A549 (cell line): ENCODE data around the gene NRBP1. TPM values are rescaled to one million over a fixed set of nuclear protein-coding genes. Genes with fewer than 3 reads are reported as not detected.

Source experiments
- ATAC-seq, 2 experiments: fragments of 200-7000 bp in 1 of 2; fragments of >200 bp in 1 of 2; cut with Nextera tagmentation in 1 of 2; cut with Tn5 transposase in 1 of 2; 3 replicates each; pipeline versions ENCODE4 v1.8.0 to v1.9.1; 2018 to 2020; ENCODE audit warnings: mild to moderate bottlenecking in 1 of 2, moderate library complexity in 1 of 2
- CTCF ChIA-PET: fragments of 300-600 bp; sonication (Branson Sonifier 250); formaldehyde crosslinking; extraction: SDS; loops from one replicate; lab custom pipeline; 2021; ENCODE audit warnings: antibody characterized with exemption, inconsistent platforms; lab: Yijun Ruan, JAX
- POLR2A ChIA-PET: fragments of 350-600 bp; formaldehyde crosslinking; extraction: SDS; loops from one replicate; lab custom pipeline; 2021; ENCODE audit warnings: antibody characterized with exemption, inconsistent platforms; lab: Yijun Ruan, JAX
- DNase-seq, 2 experiments: peaks; one replicate each; pipeline versions ENCODE4 v3.0.0 to v3.0.0-alpha.2; 2011 to 2016; ENCODE audit warnings: low read depth in 1 of 2, low spot score in 1 of 2
- FAIRE-seq: peaks from 2 replicates; lab custom pipeline; 2011; peaks lifted over from hg19 to GRCh38; lab: Jason Lieb, UNC
- H3K27ac ChIP-seq, 2 experiments: fragments of >200 bp; sonication (Bioruptor Twin); formaldehyde crosslinking; 3 replicates each; pipeline ENCODE4 v1.5.1; 2016 to 2017
- H3K4me1 ChIP-seq: fragments of >200 bp; sonication (Bioruptor Twin); formaldehyde crosslinking; 3 replicates; pipeline ENCODE4 v1.6.1; 2016
- H3K4me2 ChIP-seq: fragments of >200 bp; sonication (Bioruptor Twin); formaldehyde crosslinking; 3 replicates; pipeline ENCODE4 v1.6.1; 2016
- H3K4me3 ChIP-seq: fragments of >200 bp; sonication (Bioruptor Twin); formaldehyde crosslinking; 3 replicates; pipeline ENCODE4 v1.5.1; 2016
- H3K9me3 ChIP-seq: fragments of >200 bp; sonication (Bioruptor Twin); formaldehyde crosslinking; 3 replicates; pipeline ENCODE4 v1.6.1; 2016
- BCL3 ChIP-seq: fragments of >200 bp; sonication (Bioruptor Twin); formaldehyde crosslinking; IDR thresholded peaks from 3 replicates; pipeline ENCODE4 v1.6.1; 2016
- CBX8 ChIP-seq: fragments of 200-600 bp; sonication (generic); IDR thresholded peaks from 2 replicates; pipeline ENCODE4 v1.6.1; 2016
- CEBPB ChIP-seq, 2 experiments: fragments of >200 bp in 1 of 2; sonication (Bioruptor Twin) in 1 of 2; formaldehyde crosslinking in 1 of 2; IDR thresholded peaks; 2 replicates each; pipeline ENCODE4 v1.6.1; 2012 to 2016
- CHD4 ChIP-seq: fragments of 200-600 bp; sonication (generic); IDR thresholded peaks from 2 replicates; pipeline ENCODE4 v1.6.1; 2016; ENCODE audit warnings: antibody characterized with exemption, mild to moderate bottlenecking, borderline replicate concordance
- EHF ChIP-seq: fragments of 250-450 bp; sonication (Bioruptor Pico); IDR thresholded peaks from 2 replicates; pipeline ENCODE4 v1.5.0; 2020; ENCODE audit warnings: mild to moderate bottlenecking
- EHMT2 ChIP-seq: fragments of 200-600 bp; sonication (generic); IDR thresholded peaks from 2 replicates; pipeline ENCODE4 v1.6.1; 2016; ENCODE audit warnings: antibody characterized with exemption, low read depth, mild to moderate bottlenecking, moderate library complexity
- ELK1 ChIP-seq: fragments of 150-350 bp; IDR thresholded peaks from 2 replicates; pipeline ENCODE4 v1.6.1; 2014; ENCODE audit warnings: low read depth, mild to moderate bottlenecking, low read length
- EP300 ChIP-seq, 2 experiments: fragments of >200 bp; sonication (Bioruptor Twin); formaldehyde crosslinking; IDR thresholded peaks; 2 replicates in 1 of 2; 3 replicates in 1 of 2; pipeline ENCODE4 v1.6.1; 2016 to 2017
- ESRRA ChIP-seq: fragments of 150-350 bp; IDR thresholded peaks from 2 replicates; pipeline ENCODE4 v1.6.1; 2014; ENCODE audit warnings: mild to moderate bottlenecking, low read length, borderline replicate concordance
- FOXS1 ChIP-seq: fragments of 250-450 bp; sonication (Bioruptor Pico); IDR thresholded peaks from 2 replicates; pipeline ENCODE4 v1.5.0; 2020; ENCODE audit warnings: mild to moderate bottlenecking, moderate library complexity
- GATA3 ChIP-seq: IDR thresholded peaks from 2 replicates; pipeline ENCODE4 v1.6.1; 2012; ENCODE audit warnings: borderline replicate concordance
- HOXA7 ChIP-seq: fragments of 250-450 bp; sonication (Bioruptor Pico); IDR thresholded peaks from 2 replicates; pipeline ENCODE4 v1.5.0; 2020; ENCODE audit warnings: mild to moderate bottlenecking, moderate library complexity
- HOXB5 ChIP-seq: fragments of 250-450 bp; sonication (Bioruptor Pico); IDR thresholded peaks from 2 replicates; pipeline ENCODE4 v1.5.0; 2020; ENCODE audit warnings: mild to moderate bottlenecking, moderate library complexity
- JUN ChIP-seq, 2 experiments: fragments of >200 bp; sonication (Bioruptor Twin); formaldehyde crosslinking; IDR thresholded peaks; 2 replicates in 1 of 2; 3 replicates in 1 of 2; pipeline ENCODE4 v1.6.1; 2016 to 2017
- JUNB ChIP-seq: fragments of >200 bp; sonication (Bioruptor Twin); formaldehyde crosslinking; IDR thresholded peaks from 2 replicates; pipeline ENCODE4 v1.6.1; 2016
- KDM1A ChIP-seq: fragments of 200-600 bp; sonication (generic); IDR thresholded peaks from 2 replicates; pipeline ENCODE4 v1.6.1; 2016; ENCODE audit warnings: low read depth, mild to moderate bottlenecking
- MAX ChIP-seq: IDR thresholded peaks from 2 replicates; pipeline ENCODE4 v1.6.1; 2012
- NFE2L2 ChIP-seq: fragments of 150-350 bp; conservative IDR thresholded peaks from 2 replicates; pipeline ENCODE4 v1.6.1; 2014; ENCODE audit warnings: low read length
- PBX3 ChIP-seq: IDR thresholded peaks from 2 replicates; pipeline ENCODE4 v1.6.1; 2012
- POLR2AphosphoS2 ChIP-seq: conservative IDR thresholded peaks from 2 replicates; pipeline ENCODE4 v1.6.1; 2012; ENCODE audit warnings: low read length, improper control_type of control experiment, inconsistent platforms
- RAD21 ChIP-seq, 2 experiments: fragments of >200 bp in 1 of 2; sonication (Bioruptor Twin) in 1 of 2; formaldehyde crosslinking in 1 of 2; IDR thresholded peaks in 1 of 2; conservative IDR thresholded peaks in 1 of 2; 2 replicates in 1 of 2; 3 replicates in 1 of 2; pipeline ENCODE4 v1.6.1; 2012 to 2018; ENCODE audit warnings: inconsistent platforms in 1 of 2
- RARB ChIP-seq: fragments of 250-450 bp; sonication (Bioruptor Pico); IDR thresholded peaks from 2 replicates; pipeline ENCODE4 v1.8.0; 2021; ENCODE audit warnings: mild to moderate bottlenecking, moderate library complexity
- RCOR1 ChIP-seq: fragments of 150-350 bp; IDR thresholded peaks from 2 replicates; pipeline ENCODE4 v1.6.1; 2014; ENCODE audit warnings: antibody characterized with exemption, low read length, low read depth
- REST ChIP-seq: fragments of 200-600 bp; sonication (generic); IDR thresholded peaks from 2 replicates; pipeline ENCODE4 v1.6.1; 2016; ENCODE audit warnings: antibody characterized with exemption, mild to moderate bottlenecking, moderate library complexity
- RFX5 ChIP-seq: fragments of 450-650 bp; IDR thresholded peaks from 2 replicates; pipeline ENCODE4 v1.7.1; 2014; ENCODE audit warnings: antibody characterized with exemption, mild to moderate bottlenecking, moderate library complexity
- RNF2 ChIP-seq: fragments of 200-600 bp; sonication (generic); IDR thresholded peaks from 2 replicates; pipeline ENCODE4 v1.6.1; 2016; ENCODE audit warnings: low read depth, mild to moderate bottlenecking, antibody characterized with exemption, moderate library complexity, borderline replicate concordance
- SMC3 ChIP-seq: fragments of >200 bp; sonication (Bioruptor Twin); formaldehyde crosslinking; IDR thresholded peaks from 3 replicates; pipeline ENCODE4 v1.6.1; 2018; ENCODE audit warnings: inconsistent platforms
- TFCP2L1 ChIP-seq: fragments of 250-450 bp; sonication (Bioruptor Pico); IDR thresholded peaks from 2 replicates; pipeline ENCODE4 v1.5.0; 2021; ENCODE audit warnings: mild to moderate bottlenecking
- ZFP36 ChIP-seq: fragments of 450-650 bp; IDR thresholded peaks from 2 replicates; pipeline ENCODE4 v1.6.1; 2014; ENCODE audit warnings: borderline replicate concordance; ENCODE audit not compliant: partially characterized antibody
- WGBS: methylation state at CpG from one replicate; pipeline ENCODE4 v1.1.6; 2017; ENCODE audit errors: missing lambda C conversion rate; 5-methylcytosine and 5-hydroxymethylcytosine counted together
- polyA plus RNA-seq, 4 experiments: library from polyadenylated mRNA; depleted of rRNA in 3 of 4; stranded (reverse); fragments of >200 nt; fragmentation: RNase III in 1 of 4; extraction: RNeasy Plus Mini Kit Qiagen cat#74134 plus additional on column Dnase treatment in 1 of 4; gene quantifications; 2 replicates in 3 of 4; 3 replicates in 1 of 4; pipeline ENCODE4 v1.2.3, GENCODE V29; 2011 to 2017

NRBP1 gene
- polyA plus RNA-seq, 2 of the 4 experiments (the other 2 are of a cell fraction): 138 to 229 TPM

- TF ChIP-seq RAD21 (conservative IDR thresholded peaks at IDR 0.05 in 1 of 2, IDR thresholded peaks at IDR 0.05 in 1 of 2) (0 out of 5 replicates have a peak, but pooled peaks of 1 of the 2 experiments have one; percentile 3), NFE2L2 (no peak)
- WGBS: 5% methylated on average over 11 of the region's 11 CpGs
- FAIRE-seq (no peak), ATAC-seq (peak; percentile 54 to 62), DNase-seq (peak in 1 of 2 experiments; percentile 46)
- peak overlapping the region; percentile 67 for H3K4me3 ChIP-seq
- H3K9me3 ChIP-seq: no peaks in the 10 kb centered on the region
- H3K4me2 ChIP-seq: peak overlapping the region; percentile 95
- H3K4me1 ChIP-seq: peaks cover 8% of the 10 kb centered on the region; the same call in 2 of the 3 replicates
- H3K27ac ChIP-seq: peak overlapping the region; percentile 62 to 79
- ChIA-PET POLR2A (no interaction called here), CTCF (interaction anchor here (1.2 to 1.4 kb wide), 3 partner anchors 9 to 195 kb away, joined by 3 read pairs; partner anchors contain the start of genes CCDC121 and GPN1)
These were observed 60.7 kb downstream of the NRBP1 start for GRCh38 chr2:27489118-27489497.

- ATAC-seq: peak; percentile 91 to 96
- Histone ChIP-seq H3K4me3 (peak within 1 kb of the TSS; percentile 67), H3K27ac (peak within 1 kb of the TSS; percentile 62 to 79), H3K4me2 (peak within 1 kb of the TSS; percentile 95), H3K9me3 (no peaks in the 10 kb centered on the region), H3K4me1 (peaks cover 8% of the 10 kb centered on the region; the same call in 2 of the 3 replicates)
- POLR2A ChIA-PET: interaction anchor here (0.8 kb wide), 1 partner anchor 93 kb away, joined by 3 read pairs; the partner anchor contains the start of gene ZNF512
- WGBS: 9% methylated on average over 42 of the region's 43 CpGs
- peak; percentile 84 for FAIRE-seq
- CTCF ChIA-PET: interaction anchor here (1.3 to 1.4 kb wide), 2 partner anchors 139 to 194 kb away, joined by 3 read pairs; partner anchors contain the start of genes CCDC121 and GPN1
- DNase-seq: peak; percentile 98 to 100
- TF ChIP-seq GATA3 (no peak), KDM1A (no peak), TFCP2L1 (no peak), MAX (peak; percentile 95), FOXS1 (CRISPR knock-in tag) (no peak), POLR2AphosphoS2 (no peak), EHF (CRISPR knock-in tag) (no peak), EP300 (IDR thresholded peaks at IDR 0.05) (no peak), EHMT2 (no peak), PBX3 (no peak), RNF2 (no peak), CEBPB (IDR thresholded peaks at IDR 0.05) (no peak), HOXB5 (CRISPR knock-in tag) (no peak), SMC3 (no peak), RCOR1 (no peak), HOXA7 (CRISPR knock-in tag) (no peak), REST (no peak), ELK1 (no peak), CHD4 (no peak), JUNB (no peak), BCL3 (0 out of 3 replicates have a peak, but pooled peaks have one; percentile 23), ESRRA (no peak), RARB (CRISPR knock-in tag) (no peak), RFX5 (no peak), CBX8 (no peak), JUN (IDR thresholded peaks at IDR 0.05) (peak in 1 of 2 experiments; percentile 59; a peak in 1 of 5 replicates), ZFP36 (no peak)
These were observed 61.3 kb downstream of the NRBP1 start, which contains the start of gene IFT172 for GRCh38 chr2:27489498-27490397. TSS of gene IFT172 (minus strand) at chr2:27489743. CDS start at chr2:27489653, 90 bp downstream.
